Measurements from ENCODE around the gene HBS1L.

DNA sequence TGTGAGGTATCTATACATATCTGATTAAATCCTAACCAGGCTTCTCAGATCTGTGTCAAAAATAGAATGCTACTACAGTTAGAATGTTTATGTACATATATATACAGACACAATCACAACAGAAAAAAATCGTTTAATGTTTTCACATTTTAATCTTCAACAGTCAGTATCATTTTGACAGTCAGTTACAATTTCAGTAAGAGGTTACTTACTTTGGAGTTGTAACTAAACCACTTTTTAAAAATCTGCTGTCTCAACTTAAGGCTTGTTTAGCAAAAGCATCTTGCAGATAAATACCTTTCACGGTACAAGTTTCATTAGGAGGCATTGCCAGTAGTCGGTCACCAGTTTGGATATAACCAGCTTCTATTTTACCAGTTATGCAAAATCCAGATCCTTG, 72.5 kb downstream of the HBS1L start:
- TF ChIP-seq CTCF (IDR thresholded peaks at IDR 0.05; ENCODE audit: borderline replicate concordance, extremely low read depth, low read length, poor library complexity, severe bottlenecking) (no peak), EZH2 (IDR thresholded peaks at IDR 0.05; ENCODE audit: borderline replicate concordance, low read depth, low read length, severe bottlenecking) (no peak)

All from DND-41 (cell line).